GM21528 (cell line): ENCODE data around the gene GNAS.

ENCODE experiments used
- ATAC-seq: cut with Tn5 transposase; IDR thresholded peaks from one replicate; pipeline ENCODE4 v1.9.1; 2021; ENCODE audit warnings: mild to moderate bottlenecking, moderate library complexity; ENCODE audit not compliant: unreplicated experiment, low FRiP score

Gene GNAS

DNA sequence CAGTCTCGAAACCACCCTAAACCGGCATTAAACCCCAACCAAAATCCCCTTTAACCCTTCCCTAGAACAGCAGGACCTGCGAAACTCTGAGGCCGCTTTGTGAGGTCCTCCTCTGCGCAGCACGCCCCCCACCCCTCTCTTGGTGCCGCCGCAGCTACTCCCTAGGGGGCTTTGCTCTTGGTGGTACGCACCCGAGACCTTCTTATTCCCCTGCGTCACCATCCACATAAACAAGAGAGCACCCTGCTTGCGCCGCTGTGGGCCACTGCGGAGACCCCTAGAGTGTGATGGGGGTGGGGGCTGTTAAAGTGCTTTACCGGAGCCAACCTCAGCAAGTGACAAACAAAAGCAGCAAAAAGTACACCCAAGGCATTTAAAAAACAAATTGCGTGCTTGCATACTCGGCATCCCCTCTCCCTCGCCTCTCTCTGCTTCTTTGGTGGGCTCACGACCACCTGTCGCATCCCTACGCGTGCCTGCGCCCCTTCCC lies 502 bp upstream of the GNAS start:
- no peak for ATAC-seq

DNA sequence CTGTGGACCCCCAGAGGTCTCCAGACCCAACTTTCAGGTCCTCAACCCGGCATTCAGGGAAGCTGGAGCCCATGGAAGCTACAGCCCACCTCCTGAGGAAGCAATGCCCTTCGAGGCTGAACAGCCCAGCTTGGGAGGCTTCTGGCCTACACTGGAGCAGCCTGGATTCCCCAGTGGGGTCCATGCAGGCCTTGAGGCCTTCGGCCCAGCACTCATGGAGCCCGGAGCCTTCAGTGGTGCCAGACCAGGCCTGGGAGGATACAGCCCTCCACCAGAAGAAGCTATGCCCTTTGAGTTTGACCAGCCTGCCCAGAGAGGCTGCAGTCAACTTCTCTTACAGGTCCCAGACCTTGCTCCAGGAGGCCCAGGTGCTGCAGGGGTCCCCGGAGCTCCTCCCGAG lies 950 bp downstream of the GNAS start:
- no peak for ATAC-seq

- no peak for ATAC-seq
These were observed 1.6 kb downstream of the GNAS start for GRCh38 chr20:58853976-58854637.

GRCh38 chr20:58854638-58855471 lies 2.3 kb downstream of the GNAS start:
- no peak for ATAC-seq

DNA sequence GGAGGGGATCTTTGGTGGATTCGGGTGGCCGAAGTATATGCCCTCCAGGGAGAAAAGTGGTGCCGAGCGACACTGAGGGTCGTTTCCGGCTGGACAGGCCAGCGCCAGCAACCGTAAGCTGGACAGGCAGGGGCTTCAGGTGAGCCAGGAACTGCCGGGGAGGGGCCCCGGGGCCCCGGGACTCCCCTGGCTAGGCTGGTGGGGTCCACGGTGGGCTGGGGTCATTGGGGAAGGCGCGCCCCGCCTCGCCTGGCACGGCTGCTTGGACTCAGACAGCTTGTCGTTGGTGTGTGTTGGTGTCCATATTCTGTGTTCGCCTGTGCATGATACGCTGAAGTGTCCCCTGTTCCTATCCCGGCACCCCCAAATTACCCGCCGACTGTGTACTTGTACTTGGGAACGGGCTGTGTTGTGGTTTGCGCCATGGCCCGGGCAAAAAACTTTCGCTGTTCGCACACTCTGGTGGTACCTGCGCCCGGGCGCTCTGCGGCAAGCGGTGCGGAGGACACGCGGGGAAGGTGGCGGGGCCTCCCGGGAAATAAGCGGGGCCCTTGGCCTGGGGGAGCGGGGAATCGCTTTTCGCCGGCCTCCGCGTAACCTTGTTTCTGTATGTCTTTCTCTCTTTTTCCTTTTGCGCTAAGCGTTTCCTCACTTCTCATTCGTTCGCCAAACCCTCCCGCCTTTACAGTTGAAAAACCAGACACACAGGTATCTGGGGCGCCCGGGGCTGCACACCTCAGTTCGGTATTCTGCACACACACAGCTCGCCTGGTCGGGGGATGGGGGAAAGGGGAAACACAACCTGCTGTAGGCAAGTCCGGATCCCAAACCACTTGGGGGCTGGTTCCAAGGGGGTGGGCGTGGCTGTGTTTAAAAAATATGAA lies 3.2 kb downstream of the GNAS start:
- ATAC-seq: no peak

DNA sequence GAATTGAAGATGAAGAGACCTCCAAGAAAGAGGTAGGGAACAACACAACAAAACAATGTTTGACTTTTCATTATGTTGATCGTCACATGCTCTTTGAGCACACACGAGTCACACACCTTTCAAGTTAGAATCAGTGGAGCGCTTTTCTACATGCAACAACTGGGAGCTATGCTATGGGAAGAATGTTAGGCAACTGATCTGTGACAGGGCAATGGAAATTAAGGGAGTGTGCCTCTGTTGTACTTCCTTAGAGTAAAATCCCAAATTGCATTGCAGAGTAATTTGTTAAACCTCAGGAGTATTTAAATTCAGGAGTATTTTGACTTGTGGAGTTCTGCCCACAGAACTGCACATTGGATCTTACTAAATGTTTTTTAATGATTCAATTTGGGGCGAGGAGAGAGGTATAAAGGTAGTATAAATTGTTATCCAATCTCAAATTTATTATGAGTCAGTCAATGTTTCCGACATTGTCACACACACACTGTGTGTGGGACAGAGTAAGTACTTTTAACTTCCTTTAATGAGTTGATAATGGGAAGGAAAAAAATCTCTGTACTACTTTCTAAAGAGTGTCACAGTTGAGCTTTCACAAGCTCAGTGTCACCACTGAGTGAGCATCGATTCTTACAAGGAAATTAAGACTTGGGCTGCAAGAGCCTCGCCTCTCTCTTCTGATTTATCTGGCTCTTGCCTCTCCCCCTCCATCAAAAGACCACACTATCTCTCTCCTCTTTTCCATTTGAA lies 10.7 kb downstream of the GNAS start:
- ATAC-seq: no peak

DNA sequence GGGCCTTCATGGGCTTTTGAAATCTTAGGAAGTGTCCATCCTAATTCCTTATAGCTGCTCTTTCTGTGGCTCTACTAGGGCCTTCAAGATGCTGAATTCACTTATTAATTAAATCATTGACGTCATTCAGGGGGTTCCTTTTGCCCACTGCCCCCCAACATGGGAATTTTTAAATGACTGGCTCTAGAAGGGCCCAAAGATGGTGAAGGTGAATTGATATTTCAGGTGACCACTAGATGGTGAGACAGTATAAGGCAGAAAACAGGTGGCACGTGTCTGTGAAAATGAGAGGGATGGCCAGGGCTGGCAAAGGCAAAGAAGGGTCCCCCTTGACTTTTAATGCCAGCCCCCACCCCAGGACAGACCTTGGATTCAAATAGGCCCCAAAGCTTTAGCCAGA lies 11.8 kb downstream of the GNAS start:
- no peak for ATAC-seq

DNA sequence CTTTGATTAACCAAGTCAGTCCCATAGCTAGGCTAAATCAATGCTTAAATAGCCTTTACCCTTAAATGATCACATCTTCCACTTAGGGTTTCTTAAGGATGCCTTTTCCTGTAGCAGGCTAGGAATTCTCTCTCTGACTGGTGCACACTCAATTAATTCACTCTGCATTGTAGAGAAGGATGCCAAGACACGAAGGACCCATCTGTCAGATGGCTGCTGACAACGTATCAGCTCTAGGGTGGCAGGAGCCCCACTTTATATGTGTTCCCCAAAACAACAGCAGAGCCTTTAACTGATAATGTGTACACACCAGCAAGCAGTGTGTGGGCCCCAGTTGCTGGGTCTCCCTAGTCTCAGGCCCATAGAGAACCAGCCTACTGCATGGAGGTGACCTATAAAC lies 13.3 kb downstream of the GNAS start:
- ATAC-seq: no peak

GRCh38 chr20:58867211-58867610 lies 14.7 kb downstream of the GNAS start:
- no peak for ATAC-seq

DNA sequence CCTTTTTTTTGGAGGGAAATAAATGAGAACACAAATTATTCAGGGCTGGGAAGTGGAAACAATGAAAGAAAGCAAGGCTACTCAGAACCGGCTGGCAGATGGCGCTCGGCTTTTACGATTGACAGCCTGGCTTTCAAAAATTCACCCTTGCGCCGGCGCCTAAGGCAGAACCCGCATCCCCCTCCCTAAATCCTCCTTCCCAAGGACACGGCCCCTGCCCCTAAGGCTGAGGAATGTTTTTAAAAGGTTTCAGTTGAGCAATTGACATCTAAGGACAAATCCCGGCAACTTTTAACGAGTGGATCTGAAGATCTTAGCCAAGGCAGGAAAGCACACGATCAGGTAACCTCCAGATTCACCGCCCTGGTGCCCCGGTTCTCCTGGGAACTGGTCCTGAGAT lies 16.3 kb downstream of the GNAS start:
- no peak for ATAC-seq

DNA sequence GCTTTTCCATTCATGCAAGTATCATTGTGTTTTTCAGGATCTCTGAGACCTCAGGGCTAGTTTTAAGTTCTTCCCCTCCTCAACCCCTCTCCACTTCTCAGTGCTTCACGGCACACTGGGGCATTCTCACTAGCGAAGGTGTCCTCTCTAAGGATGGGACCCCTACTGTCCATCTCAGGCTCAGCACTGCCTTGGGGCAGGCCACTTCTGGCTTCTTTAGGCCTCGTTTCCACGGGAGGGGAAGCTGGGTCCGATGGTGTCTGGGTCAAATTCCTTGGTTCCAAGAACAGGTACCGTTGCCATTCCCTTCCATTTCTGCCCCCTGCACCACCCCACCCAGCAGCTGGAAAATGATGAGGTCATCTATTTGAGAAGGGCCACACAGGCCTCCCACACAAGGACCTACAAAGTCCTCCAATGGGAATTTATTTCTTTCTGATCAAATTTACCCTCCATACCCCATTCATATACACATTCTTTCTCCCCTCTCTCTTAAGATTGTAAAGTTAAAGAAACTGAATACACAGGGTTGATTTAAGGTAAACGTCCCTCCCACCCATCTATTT lies 17.2 kb downstream of the GNAS start:
- ATAC-seq: no peak

- ATAC-seq: no peak
These were observed 17.9 kb downstream of the GNAS start for GRCh38 chr20:58870293-58871014.

GRCh38 chr20:58871533-58872102 lies 19.1 kb downstream of the GNAS start:
- no peak for ATAC-seq

DNA sequence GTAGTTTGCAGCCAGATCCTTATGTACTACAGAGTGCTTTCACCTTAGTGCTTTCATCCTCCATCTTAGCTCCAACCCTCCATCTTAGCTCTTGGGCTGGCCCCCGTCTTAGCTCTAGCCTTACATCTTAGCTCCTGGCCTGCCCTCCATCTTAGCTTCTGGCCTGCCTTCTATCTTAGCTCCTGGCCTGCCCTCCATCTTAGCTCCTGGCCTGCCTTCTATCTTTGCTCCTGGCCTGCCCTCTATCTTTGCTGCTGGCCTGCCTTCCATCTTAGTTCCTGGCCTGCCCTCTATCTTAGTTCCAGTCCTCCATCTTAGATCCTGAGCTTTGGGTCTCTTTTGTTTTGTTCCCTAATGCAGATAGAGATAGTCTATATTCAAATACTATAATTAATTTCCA lies 22.0 kb downstream of the GNAS start:
- ATAC-seq: no peak

GRCh38 chr20:58875111-58875510 lies 22.6 kb downstream of the GNAS start:
- ATAC-seq: no peak

DNA sequence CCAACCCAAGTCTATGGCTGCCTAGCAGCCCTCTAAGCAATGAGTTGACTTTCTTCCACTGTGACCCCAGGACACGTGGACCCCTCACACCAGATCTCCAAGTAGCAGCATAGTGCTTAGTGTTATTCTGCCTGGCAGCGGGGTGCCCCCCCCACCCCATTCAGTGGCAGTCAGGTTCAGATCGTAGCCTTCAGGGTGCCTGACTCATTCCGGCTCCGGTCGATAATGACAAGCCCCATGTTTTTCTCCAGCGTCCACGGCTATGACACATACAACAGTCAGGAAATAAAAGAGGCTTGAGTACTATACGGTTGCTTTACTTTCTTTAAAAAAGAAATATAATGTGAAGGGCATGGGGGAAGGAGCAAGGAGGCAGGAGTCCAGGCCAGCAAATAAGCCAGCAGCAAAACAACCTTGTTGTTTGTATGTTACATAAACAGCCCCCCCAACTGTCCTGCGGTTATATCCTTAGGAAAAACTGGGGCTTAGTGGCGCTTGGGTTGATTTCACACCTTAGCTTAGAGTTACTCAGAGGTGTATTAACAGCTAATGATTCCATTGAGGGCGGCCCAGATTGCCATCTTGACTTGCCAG lies 23.1 kb downstream of the GNAS start:
- ATAC-seq: no peak

DNA sequence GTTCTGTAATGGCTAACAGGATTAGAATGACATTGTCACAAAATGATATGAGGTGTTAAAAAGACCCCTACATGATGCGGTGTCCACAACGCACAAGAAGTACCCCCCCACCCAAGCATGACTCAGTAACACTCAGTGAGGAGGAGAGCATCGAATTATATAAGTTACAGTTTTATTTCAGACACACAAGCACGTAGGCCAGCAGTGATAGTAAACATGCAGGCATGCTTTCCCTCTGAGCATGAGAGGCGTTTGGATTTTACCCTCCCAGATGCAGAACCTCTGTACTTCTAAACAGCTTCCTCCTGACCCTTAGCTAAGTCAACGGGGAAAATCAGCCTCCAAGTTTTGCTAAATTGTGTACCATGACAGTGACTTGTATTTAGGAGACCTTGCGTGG lies 23.9 kb downstream of the GNAS start:
- no peak for ATAC-seq

DNA sequence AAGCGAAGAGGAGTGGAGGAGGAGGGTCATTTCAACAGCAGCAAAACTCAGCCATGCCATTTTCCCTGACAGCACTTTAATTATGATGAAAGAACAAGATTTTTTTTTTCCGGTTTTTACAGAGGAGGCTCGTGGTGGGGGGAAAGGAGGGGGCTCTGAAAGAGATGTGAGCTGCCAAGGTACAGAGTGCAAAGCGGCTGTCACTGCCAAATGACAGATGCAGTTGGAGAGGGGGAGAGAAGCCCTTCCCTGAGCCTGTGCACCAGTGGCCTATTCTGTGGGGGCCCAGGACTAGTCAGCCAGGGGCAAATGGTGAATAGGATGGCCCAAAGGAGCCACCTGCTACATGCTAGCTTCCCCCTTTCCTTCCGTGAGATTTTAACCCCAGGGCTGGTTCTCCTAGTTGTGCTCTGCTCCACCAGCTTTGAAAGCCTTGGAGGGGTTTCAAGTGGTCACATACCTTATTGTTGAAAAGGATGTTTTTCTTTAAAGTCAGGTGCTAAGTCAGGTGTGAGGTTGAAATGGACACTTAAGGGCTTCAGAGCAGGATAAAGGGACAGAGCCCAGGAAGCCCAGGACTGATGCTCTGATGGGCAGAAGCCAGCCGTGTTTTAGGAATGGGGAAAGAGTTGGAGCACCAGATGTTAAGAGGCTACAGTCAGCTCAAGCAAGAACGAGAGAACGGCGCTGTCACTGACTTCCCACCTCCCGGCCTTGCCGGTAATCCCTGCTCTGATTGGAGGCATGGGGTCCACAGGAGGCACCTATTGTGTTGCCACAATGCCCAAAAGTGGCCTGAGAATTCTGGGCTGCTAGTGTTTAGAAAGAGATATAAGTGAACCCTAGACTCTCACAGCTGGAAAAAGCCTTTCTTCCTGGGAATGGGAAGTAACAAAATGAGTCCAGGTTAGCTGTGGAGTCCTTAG lies 24.8 kb downstream of the GNAS start:
- ATAC-seq: no peak
